Nephron (organoid): ENCODE results near the gene HES5.

Experiments
- H3K27ac Mint-ChIP-seq, 3 experiments: 2 replicates each; pipeline ENCODE4 v1.8.0; 2020; ENCODE audit warnings: mixed read lengths in 3 of 3, mild to moderate bottlenecking in 2 of 3, moderate library complexity in 1 of 3
- H3K27me3 Mint-ChIP-seq: 2 replicates; pipeline ENCODE4 v1.8.0; 2021; ENCODE audit warnings: low read depth, mild to moderate bottlenecking, moderate library complexity, mixed read lengths
- H3K36me3 Mint-ChIP-seq: 2 replicates; pipeline ENCODE4 v1.8.0; 2020; ENCODE audit warnings: low read depth, mixed read lengths
- H3K4me1 Mint-ChIP-seq: 2 replicates; pipeline ENCODE4 v1.8.0; 2020; ENCODE audit warnings: mixed read lengths
- H3K4me3 Mint-ChIP-seq, 3 experiments: 2 replicates each; pipeline ENCODE4 v1.8.0; 2020; ENCODE audit warnings: mild to moderate bottlenecking in 3 of 3, mixed read lengths in 3 of 3, moderate library complexity in 2 of 3
- H3K9me3 Mint-ChIP-seq: 2 replicates; pipeline ENCODE4 v1.8.0; 2020; ENCODE audit warnings: mixed read lengths
- CTCF ChIP-seq, 3 experiments: fragments of 200-600 bp; sonication (generic); IDR thresholded peaks; one replicate each; pipeline ENCODE4 v1.5.0; 2021; ENCODE audit warnings: antibody characterized with exemption in 3 of 3; ENCODE audit not compliant: unreplicated experiment in 3 of 3

HES5 gene

GRCh38 chr1:2495026-2495425 lies 35.0 kb downstream of the HES5 start:
- H3K9me3 Mint-ChIP-seq, result no peaks in the 10 kb centered on the region
- H3K27me3 Mint-ChIP-seq, result peaks cover 4% of the 10 kb centered on the region
- H3K4me1 Mint-ChIP-seq, result no peaks in the 10 kb centered on the region
- H3K36me3 Mint-ChIP-seq, result no peaks in the 10 kb centered on the region
- no peak overlapping the region for H3K27ac Mint-ChIP-seq
- no peak overlapping the region for H3K4me3 Mint-ChIP-seq
- TF ChIP-seq CTCF (IDR thresholded peaks at IDR 0.05; ENCODE audit: unreplicated experiment in 3 of 3), result no peak

- no peak for TF ChIP-seq CTCF (IDR thresholded peaks at IDR 0.05; ENCODE audit: unreplicated experiment in 3 of 3)
- peaks cover 4% of the 10 kb centered on the region for H3K27me3 Mint-ChIP-seq
- no peaks in the 10 kb centered on the region for H3K36me3 Mint-ChIP-seq
- H3K27ac Mint-ChIP-seq, result peak overlapping the region in 1 of 3 experiments; percentile 32
- no peaks in the 10 kb centered on the region for H3K4me1 Mint-ChIP-seq
- H3K9me3 Mint-ChIP-seq, result no peaks in the 10 kb centered on the region
- H3K4me3 Mint-ChIP-seq, result no peak overlapping the region
Observed at GRCh38 chr1:2494323-2494693, 35.8 kb downstream of the HES5 start.

DNA sequence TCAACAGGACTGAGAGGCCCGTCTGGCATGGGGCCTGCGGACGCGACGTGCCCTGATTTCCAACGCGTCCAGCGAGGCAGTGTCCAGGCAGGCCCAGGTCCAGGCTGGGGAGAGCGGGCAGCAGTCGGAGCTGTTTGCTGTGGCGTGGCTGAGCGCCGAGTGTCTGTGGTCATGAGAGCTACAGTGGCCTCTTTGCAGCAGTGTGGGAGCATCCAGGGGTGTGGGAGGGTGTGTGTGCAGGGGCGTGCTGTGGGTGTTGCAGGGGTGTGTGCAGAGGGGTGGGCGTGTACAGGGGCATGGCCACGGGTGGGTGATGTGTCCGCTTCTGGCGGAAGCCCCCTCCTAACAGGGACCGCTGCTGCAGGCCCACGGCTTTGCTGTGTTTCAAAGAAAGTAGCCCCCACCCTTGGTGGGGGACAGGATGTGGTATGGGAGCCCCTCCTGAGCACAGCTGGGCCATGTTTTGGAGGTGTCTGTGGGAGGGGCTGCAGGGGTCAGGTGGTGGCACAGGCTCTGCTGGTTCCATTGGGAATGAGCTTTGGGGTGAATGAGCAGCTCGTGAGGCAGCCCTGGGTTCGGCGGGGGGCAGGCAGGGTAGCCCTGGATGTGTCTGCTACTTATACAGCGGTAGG lies 36.3 kb downstream of the HES5 start:
- TF ChIP-seq CTCF (IDR thresholded peaks at IDR 0.05; ENCODE audit: unreplicated experiment in 3 of 3), result no peak
- Mint-ChIP-seq H3K4me3 (no peak overlapping the region), H3K27me3 (peaks cover 4% of the 10 kb centered on the region), H3K4me1 (no peaks in the 10 kb centered on the region), H3K9me3 (peaks cover 4% of the 10 kb centered on the region), H3K36me3 (no peaks in the 10 kb centered on the region), H3K27ac (peak overlapping the region in 1 of 3 experiments; percentile 32)

GRCh38 chr1:2493218-2493617 lies 36.8 kb downstream of the HES5 start:
- Mint-ChIP-seq H3K27ac (no peak overlapping the region), H3K9me3 (peaks cover 8% of the 10 kb centered on the region), H3K4me1 (no peaks in the 10 kb centered on the region), H3K4me3 (no peak overlapping the region), H3K36me3 (no peaks in the 10 kb centered on the region), H3K27me3 (peaks cover 4% of the 10 kb centered on the region)
- TF ChIP-seq CTCF (IDR thresholded peaks at IDR 0.05; ENCODE audit: unreplicated experiment in 3 of 3), result no peak

DNA sequence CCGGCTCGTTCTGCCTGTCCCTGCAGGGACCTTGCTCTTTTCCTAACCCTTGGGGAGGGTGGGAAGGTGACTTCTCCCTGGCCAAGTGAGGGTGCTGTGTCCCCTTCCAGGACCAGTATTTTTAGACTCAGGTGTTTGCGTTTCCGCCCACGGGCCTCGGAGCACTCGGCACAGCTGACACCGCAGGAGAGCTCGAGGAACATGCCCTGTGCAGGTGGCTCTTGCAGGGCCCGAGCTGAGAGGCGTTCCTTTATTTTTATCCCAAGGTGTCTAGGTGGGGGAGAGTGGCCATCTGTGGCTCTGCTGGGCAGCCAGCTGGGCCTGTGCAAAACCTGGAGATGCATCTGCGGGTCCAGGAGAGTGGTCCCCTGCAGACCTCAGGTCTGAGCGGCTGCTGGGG lies 38.0 kb downstream of the HES5 start:
- peaks cover 4% of the 10 kb centered on the region for H3K27me3 Mint-ChIP-seq
- no peak overlapping the region for H3K4me3 Mint-ChIP-seq
- H3K36me3 Mint-ChIP-seq, result no peaks in the 10 kb centered on the region
- peaks cover 13% of the 10 kb centered on the region for H3K9me3 Mint-ChIP-seq
- no peaks in the 10 kb centered on the region for H3K4me1 Mint-ChIP-seq
- H3K27ac Mint-ChIP-seq, result no peak overlapping the region
- TF ChIP-seq CTCF (IDR thresholded peaks at IDR 0.05; ENCODE audit: unreplicated experiment in 3 of 3), result no peak

- no peak for TF ChIP-seq CTCF (IDR thresholded peaks at IDR 0.05; ENCODE audit: unreplicated experiment in 3 of 3)
- Mint-ChIP-seq H3K9me3 (peaks cover 13% of the 10 kb centered on the region), H3K4me1 (no peaks in the 10 kb centered on the region), H3K4me3 (no peak overlapping the region), H3K36me3 (no peaks in the 10 kb centered on the region), H3K27ac (no peak overlapping the region), H3K27me3 (peaks cover 4% of the 10 kb centered on the region)
Observed at GRCh38 chr1:2489615-2490014, 40.4 kb downstream of the HES5 start.
